Measurements from ENCODE around the gene LRRC58.
A peak's percentile ranks its signal among the peaks of the same experiment; 100 is the strongest.

LRRC58 gene

GRCh38 chr3:120275618-120276017 is 73.5 kb downstream of the LRRC58 start:
- TF ChIP-seq CTCF (IDR thresholded peaks at IDR 0.05; ENCODE audit: low read depth, low read length) = no peak
- DNase-seq (ENCODE audit: low read depth in 2 of 2) = no peak
- no peak overlapping the region for H3K4me3 ChIP-seq (replicated peaks in 1 of 2; ENCODE audit: low read depth in 2 of 2, low read length in 2 of 2)

GRCh38 chr3:120274739-120275167 is 74.4 kb downstream of the LRRC58 start:
- no peak for TF ChIP-seq CTCF (IDR thresholded peaks at IDR 0.05; ENCODE audit: low read depth, low read length)
- peak; percentile 10 to 34 for DNase-seq (ENCODE audit: low read depth in 2 of 2)
- H3K4me3 ChIP-seq (replicated peaks in 1 of 2; ENCODE audit: low read depth in 2 of 2, low read length in 2 of 2) = no peak overlapping the region
